Erythroblast (primary cell): ENCODE measurements around the gene CENPX.

ENCODE experiments used
- GATA1 ChIP-seq: IDR thresholded peaks from 2 replicates; pipeline ENCODE4 v1.6.1; 2011; ENCODE audit warnings: low read depth, mild to moderate bottlenecking, control low read depth, low read length, moderate library complexity
- POLR2A ChIP-seq: IDR thresholded peaks from 2 replicates; pipeline ENCODE4 v1.6.1; 2011; ENCODE audit warnings: mild to moderate bottlenecking, low read length

DNA sequence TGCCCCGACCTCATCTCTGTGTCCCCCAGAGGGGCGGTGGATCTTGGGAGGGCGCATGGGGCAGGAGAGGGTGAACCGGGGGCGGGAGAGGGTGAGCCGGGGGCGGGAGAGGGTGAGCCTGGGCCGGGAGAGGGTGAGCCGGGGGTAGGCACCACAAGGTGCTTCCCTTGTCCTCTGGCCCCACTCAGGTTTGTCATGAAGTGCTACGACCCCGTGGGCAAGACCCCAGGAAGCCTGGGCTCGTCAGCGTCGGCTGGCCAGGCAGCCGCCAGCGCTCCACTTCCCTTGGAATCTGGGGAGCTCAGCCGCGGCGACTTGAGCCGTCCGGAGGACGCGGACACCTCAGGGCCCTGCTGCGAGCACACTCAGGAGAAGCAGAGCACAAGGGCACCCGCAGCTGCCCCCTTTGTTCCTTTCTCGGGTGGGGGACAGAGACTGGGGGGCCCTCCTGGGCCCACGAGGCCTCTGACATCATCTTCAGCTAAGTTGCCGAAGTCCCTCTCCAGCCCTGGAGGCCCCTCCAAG, 26.4 kb downstream of the CENPX start:
- TF ChIP-seq POLR2A (no peak), GATA1 (no peak)
